MM.1S (cell line): ENCODE data around the gene SPNS2.

Experiments
- DNase-seq: peaks from one replicate; pipeline ENCODE4 v3.0.0-alpha.2; 2015
- H2AFZ ChIP-seq: fragments of 300-600 bp; sonication (generic); 2 replicates; pipeline ENCODE4 v1.6.0; 2016; ENCODE audit warnings: antibody characterized with exemption, low read length
- H3F3A ChIP-seq: fragments of 300-600 bp; sonication (generic); 2 replicates; pipeline ENCODE4 v1.6.1; 2016; ENCODE audit warnings: mild to moderate bottlenecking, antibody characterized with exemption, low read length, moderate library complexity, mixed read lengths; ENCODE audit not compliant: insufficient read depth
- H3K27ac ChIP-seq: fragments of 300-600 bp; sonication (generic); 2 replicates; pipeline ENCODE4 v1.5.1; 2016; ENCODE audit warnings: mild to moderate bottlenecking, low read length
- H3K27me3 ChIP-seq: fragments of 300-600 bp; sonication (generic); replicated peaks from 2 replicates; pipeline ENCODE4 v1.6.0; 2016; ENCODE audit warnings: low read length; ENCODE audit not compliant: insufficient read depth
- H3K36me3 ChIP-seq: fragments of 300-600 bp; sonication (generic); replicated peaks from 2 replicates; pipeline ENCODE4 v1.6.1; 2016; ENCODE audit warnings: mild to moderate bottlenecking, low read length, mixed read lengths; ENCODE audit not compliant: insufficient read depth
- H3K4me1 ChIP-seq: fragments of 300-600 bp; sonication (generic); 2 replicates; pipeline ENCODE4 v1.6.1; 2016; ENCODE audit warnings: low read length, mixed read lengths
- H3K4me2 ChIP-seq: fragments of 300-600 bp; sonication (generic); 2 replicates; pipeline ENCODE4 v1.6.0; 2016; ENCODE audit warnings: low read depth, low read length
- H3K4me3 ChIP-seq: fragments of 300-600 bp; sonication (generic); 2 replicates; pipeline ENCODE4 v1.5.1; 2016; ENCODE audit warnings: low read length, mixed read lengths
- H3K79me2 ChIP-seq: fragments of 300-600 bp; sonication (generic); 2 replicates; pipeline ENCODE4 v1.6.1; 2016; ENCODE audit warnings: mixed run types, low read length, mixed read lengths
- H3K9ac ChIP-seq: fragments of 300-600 bp; sonication (generic); 2 replicates; pipeline ENCODE4 v1.6.1; 2016; ENCODE audit warnings: low read length, mixed read lengths
- H3K9me2 ChIP-seq: fragments of 300-600 bp; sonication (generic); replicated peaks from 2 replicates; pipeline ENCODE4 v1.6.1; 2016; ENCODE audit warnings: mild to moderate bottlenecking, low read length, mixed read lengths; ENCODE audit not compliant: insufficient read depth
- H3K9me3 ChIP-seq: fragments of 300-600 bp; sonication (generic); replicated peaks from 2 replicates; pipeline ENCODE4 v1.6.1; 2016; ENCODE audit warnings: mild to moderate bottlenecking, low read length, mixed read lengths; ENCODE audit not compliant: insufficient read depth
- H4K20me1 ChIP-seq: fragments of 300-600 bp; sonication (generic); 2 replicates; pipeline ENCODE4 v1.6.1; 2016; ENCODE audit warnings: mild to moderate bottlenecking, low read length, moderate library complexity, mixed read lengths; ENCODE audit not compliant: insufficient read depth
- CTCF ChIP-seq: fragments of 300-600 bp; sonication (generic); IDR thresholded peaks from 2 replicates; pipeline ENCODE4 v1.5.1; 2016; ENCODE audit warnings: antibody characterized with exemption, low read length, mixed read lengths
- EZH2 ChIP-seq: fragments of 300-600 bp; sonication (generic); optimal IDR thresholded peaks from 2 replicates; pipeline ENCODE3; 2017; ENCODE audit warnings: low read depth, mild to moderate bottlenecking, antibody characterized with exemption, low read length, mixed read lengths
- EZH2phosphoT487 ChIP-seq: fragments of 300-600 bp; sonication (generic); IDR thresholded peaks from 2 replicates; pipeline ENCODE4 v1.6.1; 2018; ENCODE audit warnings: antibody characterized with exemption, low read length

The SPNS2 gene

GRCh38 chr17:4506175-4506813 lies 7.6 kb downstream of the SPNS2 start:
- Histone ChIP-seq H3K4me2 (no peak overlapping the region), H3F3A (peaks cover 7% of the 10 kb centered on the region; the same call in 1 of the 2 replicates), H3K9me3 (no peaks in the 10 kb centered on the region), H3K27me3 (no peaks in the 10 kb centered on the region; the same call in 1 of the 2 replicates), H2AFZ (no peak overlapping the region), H3K9me2 (no peaks in the 10 kb centered on the region), H3K27ac (no peak overlapping the region), H4K20me1 (no peaks in the 10 kb centered on the region), H3K36me3 (no peaks in the 10 kb centered on the region), H3K9ac (no peak overlapping the region), H3K79me2 (0 out of 2 replicates have a peak, but pooled peaks cover 5% of the 10 kb centered on the region), H3K4me3 (no peak overlapping the region), H3K4me1 (peaks cover 24% of the 10 kb centered on the region)
- TF ChIP-seq CTCF (no peak), EZH2phosphoT487 (no peak), EZH2 (no peak)
- DNase-seq = no peak

GRCh38 chr17:4506892-4507291 lies 8.2 kb downstream of the SPNS2 start:
- H3K36me3 ChIP-seq = no peaks in the 10 kb centered on the region
- H3K79me2 ChIP-seq = 0 out of 2 replicates have a peak, but pooled peaks cover 5% of the 10 kb centered on the region
- no peak for DNase-seq
- no peak overlapping the region for H3K4me3 ChIP-seq
- no peaks in the 10 kb centered on the region for H4K20me1 ChIP-seq
- H3K4me2 ChIP-seq = no peak overlapping the region
- no peak overlapping the region for H3K27ac ChIP-seq
- H3K9me3 ChIP-seq = no peaks in the 10 kb centered on the region
- H3K27me3 ChIP-seq = no peaks in the 10 kb centered on the region; the same call in 1 of the 2 replicates
- H3K9ac ChIP-seq = no peak overlapping the region
- H3F3A ChIP-seq = peaks cover 7% of the 10 kb centered on the region; the same call in 1 of the 2 replicates
- peaks cover 24% of the 10 kb centered on the region for H3K4me1 ChIP-seq
- no peak for TF ChIP-seq CTCF
- TF ChIP-seq EZH2phosphoT487 = no peak
- TF ChIP-seq EZH2 = no peak
- no peaks in the 10 kb centered on the region for H3K9me2 ChIP-seq
- no peak overlapping the region for H2AFZ ChIP-seq

GRCh38 chr17:4507361-4508111 lies 8.9 kb downstream of the SPNS2 start:
- Histone ChIP-seq H3K79me2 (0 out of 2 replicates have a peak, but pooled peaks cover 5% of the 10 kb centered on the region), H3K27ac (no peak overlapping the region), H3F3A (peaks cover 7% of the 10 kb centered on the region; the same call in 1 of the 2 replicates), H3K9ac (no peak overlapping the region), H4K20me1 (no peaks in the 10 kb centered on the region), H3K4me3 (no peak overlapping the region), H3K4me2 (no peak overlapping the region), H3K4me1 (peaks cover 24% of the 10 kb centered on the region), H3K36me3 (no peaks in the 10 kb centered on the region), H2AFZ (no peak overlapping the region), H3K27me3 (no peaks in the 10 kb centered on the region), H3K9me2 (no peaks in the 10 kb centered on the region), H3K9me3 (no peaks in the 10 kb centered on the region)
- no peak for TF ChIP-seq EZH2
- no peak for TF ChIP-seq EZH2phosphoT487
- no peak for TF ChIP-seq CTCF
- no peak for DNase-seq
